AG09309 (cell line): ENCODE data around the gene BTF3L4.

Experiments used
- DNase-seq: peaks from one replicate; pipeline ENCODE4 v3.0.0-alpha.2; 2010; ENCODE audit warnings: low read depth
- H3K4me3 ChIP-seq: 2 replicates; pipeline ENCODE4 v1.5.1; 2011; ENCODE audit warnings: mild to moderate bottlenecking, low read depth, low read length, moderate library complexity; ENCODE audit not compliant: control insufficient read depth
- CTCF ChIP-seq: IDR thresholded peaks from 2 replicates; pipeline ENCODE4 v1.5.1; 2011; ENCODE audit warnings: mild to moderate bottlenecking, low read depth, low read length, inconsistent platforms; ENCODE audit not compliant: insufficient read depth, control insufficient read depth; ENCODE audit errors: missing control alignments

Gene BTF3L4

DNA sequence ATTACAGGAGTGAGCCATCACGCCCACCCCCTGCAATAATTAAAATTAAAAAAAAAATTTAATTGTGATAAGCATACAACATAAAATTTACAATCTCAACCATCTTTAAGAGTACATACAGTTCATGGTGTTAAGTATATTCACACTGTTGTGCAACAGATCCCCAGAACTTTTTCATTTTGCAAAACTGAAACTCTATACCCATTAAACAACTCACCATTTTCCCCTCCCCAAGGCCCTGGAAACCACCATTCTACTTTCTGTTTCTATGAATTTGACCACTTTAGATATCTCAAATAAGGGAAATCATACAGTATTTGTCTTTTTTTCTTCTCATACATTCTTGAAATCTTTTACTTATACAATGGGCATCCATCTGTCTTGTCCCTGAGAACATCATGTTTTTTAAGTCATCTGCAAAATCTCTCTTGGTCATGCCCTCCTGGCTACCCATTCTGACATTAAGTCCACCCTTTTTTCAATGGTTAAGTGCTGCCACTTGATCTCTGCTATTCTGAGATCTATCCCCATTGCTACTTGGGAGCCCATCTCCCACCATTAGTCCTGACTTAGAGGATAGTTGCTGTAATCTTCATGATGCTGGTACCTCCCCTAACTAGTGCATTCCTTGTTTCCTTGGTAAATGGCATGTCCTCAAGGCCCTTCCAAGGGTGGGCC lies 46.4 kb downstream of the BTF3L4 start:
- H3K4me3 ChIP-seq: no peak overlapping the region
- DNase-seq: no peak
- no peak for TF ChIP-seq CTCF

DNA sequence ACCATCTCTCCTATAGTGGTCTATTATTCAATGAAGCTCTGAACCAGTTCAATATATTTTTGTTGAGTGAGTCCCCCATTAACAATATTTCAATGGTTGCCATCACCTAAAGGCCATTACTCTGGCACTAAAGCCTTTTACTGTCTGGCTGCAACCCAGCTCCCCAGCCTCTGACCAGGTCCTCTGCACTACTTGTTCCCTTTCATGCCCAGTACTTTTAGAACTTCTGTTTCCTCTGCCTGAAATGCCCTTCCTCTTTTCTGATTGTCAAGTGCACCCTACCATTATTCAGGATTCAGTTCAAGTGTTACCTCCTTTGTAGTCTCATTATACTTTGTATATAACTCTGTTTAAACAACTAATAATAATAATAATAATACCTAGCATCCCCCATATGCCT lies 55.4 kb downstream of the BTF3L4 start:
- DNase-seq: no peak
- no peak for TF ChIP-seq CTCF

DNA sequence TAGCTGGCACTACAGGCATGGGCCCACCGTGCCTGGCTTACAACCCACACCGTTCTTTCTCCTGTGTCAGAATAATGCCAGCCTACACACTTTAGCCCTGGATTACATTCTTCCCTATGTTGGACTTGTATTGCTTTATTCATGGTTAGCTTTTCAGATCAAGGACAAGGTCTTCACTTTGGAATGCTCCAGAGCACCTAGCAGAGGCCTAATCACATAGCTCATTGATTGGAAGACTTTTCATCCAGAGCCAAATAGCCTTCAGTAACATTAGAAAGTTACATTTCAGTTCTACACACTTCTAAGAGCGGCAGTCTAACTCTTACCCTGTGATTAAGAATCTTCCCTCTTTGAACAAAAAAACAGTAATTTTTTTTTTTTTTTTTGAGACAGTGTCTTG lies 56.4 kb downstream of the BTF3L4 start:
- H3K4me3 ChIP-seq: no peak overlapping the region
- no peak for DNase-seq
- TF ChIP-seq CTCF: no peak

More for the DNA sequence above, 55.4 kb downstream of the BTF3L4 start:
- no peak overlapping the region for H3K4me3 ChIP-seq

GRCh38 chr1:52119301-52120079 lies 63.4 kb downstream of the BTF3L4 start:
- TF ChIP-seq CTCF: no peak
- no peak overlapping the region for H3K4me3 ChIP-seq
- no peak for DNase-seq

DNA sequence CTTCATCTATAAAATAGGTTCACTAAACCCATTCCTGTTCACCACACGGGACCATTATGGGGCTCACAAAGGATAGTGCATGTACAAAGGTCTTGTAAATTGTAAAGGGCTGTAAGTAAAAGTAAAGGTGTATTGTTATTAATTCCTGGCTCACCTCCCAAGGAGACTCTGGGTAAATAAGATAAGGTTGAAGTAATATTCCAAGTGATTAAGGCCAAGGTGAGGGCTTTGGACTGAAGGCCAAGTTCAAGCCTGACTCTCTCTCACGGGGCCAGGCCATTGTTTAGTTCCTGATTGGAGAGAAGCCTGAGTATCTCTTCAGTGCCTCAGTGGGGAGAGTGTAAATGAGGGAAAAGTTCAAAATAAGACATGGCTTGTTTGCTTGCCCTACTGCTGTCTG lies 66.3 kb downstream of the BTF3L4 start:
- no peak for TF ChIP-seq CTCF
- DNase-seq: no peak
- no peak overlapping the region for H3K4me3 ChIP-seq

DNA sequence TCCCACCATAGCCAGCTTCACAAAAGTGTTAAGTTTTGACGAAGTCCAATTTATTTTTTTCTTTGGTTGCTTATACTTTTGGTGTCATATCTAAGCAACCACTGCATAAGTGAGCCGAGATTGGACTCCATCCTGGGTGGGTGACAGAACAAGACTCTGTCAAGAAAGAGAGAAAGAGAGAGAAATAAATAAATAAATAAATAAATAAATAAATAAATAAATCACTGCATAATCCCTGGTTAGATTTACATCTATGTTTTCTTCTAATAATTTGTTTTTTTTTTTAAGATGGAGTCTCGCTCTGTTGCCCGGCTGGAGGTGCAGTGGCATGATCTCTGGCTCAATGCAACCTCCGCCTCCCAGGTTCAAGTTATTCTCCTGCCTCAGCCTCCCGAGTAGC lies 67.5 kb downstream of the BTF3L4 start:
- no peak for TF ChIP-seq CTCF
- no peak for DNase-seq
- H3K4me3 ChIP-seq: no peak overlapping the region
